HG02885 (cell line): ENCODE measurements around the gene IL1RL1.
A peak's percentile ranks its signal among the peaks of the same experiment; 100 is the strongest.
"Not testable (repeated sequence)": the region's sequence is repeated elsewhere in the genome, so short reads cannot be mapped to it uniquely, and the experiment has no call there.

Experiments
- ATAC-seq: cut with Tn5 transposase; IDR thresholded peaks from one replicate; pipeline ENCODE4 v1.9.1; 2021; ENCODE audit warnings: mild to moderate bottlenecking; ENCODE audit not compliant: unreplicated experiment, poor library complexity

The IL1RL1 gene

DNA sequence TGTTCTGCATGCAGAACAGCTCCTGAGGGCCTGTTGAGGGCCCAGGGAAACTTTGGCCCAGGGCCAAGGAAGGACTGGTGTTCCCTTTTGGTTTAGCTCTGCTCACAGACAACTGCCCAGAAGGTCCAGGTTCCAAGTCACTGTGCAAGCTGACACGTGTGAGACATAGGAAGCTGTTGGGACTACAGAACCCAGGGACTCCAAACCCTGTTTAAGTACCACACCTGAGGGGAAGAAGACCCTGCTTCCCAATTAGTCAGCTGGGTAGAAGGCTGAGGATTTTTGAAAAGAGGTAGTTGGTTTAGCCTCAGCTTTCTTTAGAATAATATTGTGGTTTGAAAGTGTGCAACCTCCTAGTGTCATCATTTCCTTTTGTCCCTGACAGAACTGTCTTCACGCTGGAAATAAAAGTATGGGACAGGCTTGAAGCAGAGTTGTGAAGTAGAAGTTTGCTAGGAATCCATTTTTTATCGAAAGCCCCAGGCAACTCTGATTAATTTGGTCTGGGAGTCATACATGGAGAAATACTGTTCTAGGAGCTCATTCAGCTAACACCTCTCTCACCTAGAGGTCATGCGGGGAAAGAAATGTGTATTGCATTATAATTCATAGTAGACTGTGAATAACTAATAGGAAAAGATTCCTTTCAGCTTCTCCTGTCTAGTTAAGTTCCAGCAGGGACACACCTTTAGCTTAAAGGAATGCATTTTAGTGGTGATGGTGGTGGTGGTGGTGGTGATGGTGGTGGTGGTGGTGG, 19.9 kb upstream of the IL1RL1 start:
- ATAC-seq: no peak

- ATAC-seq: no peak
Measured at GRCh38 chr2:102294802-102295489, 16.4 kb upstream of the IL1RL1 start.

DNA sequence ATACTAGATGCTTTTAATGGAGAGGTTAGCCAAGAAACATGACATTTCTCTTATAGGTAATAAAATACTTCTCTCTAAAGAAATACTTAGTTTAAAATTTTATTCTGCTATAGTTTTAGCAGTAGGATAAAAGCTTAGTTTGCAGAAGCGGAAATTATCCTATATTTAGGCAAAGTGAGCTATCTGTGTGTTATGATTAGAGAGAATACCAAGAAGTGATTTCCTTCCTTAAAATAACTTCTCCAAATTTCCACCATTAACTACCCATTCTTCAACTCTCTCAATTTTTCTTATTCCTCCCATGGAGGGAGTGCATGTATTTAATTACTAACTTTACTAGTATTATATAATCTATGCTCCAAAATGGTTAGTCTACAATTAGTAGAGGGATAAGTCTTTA, 15.8 kb upstream of the IL1RL1 start:
- no peak for ATAC-seq

GRCh38 chr2:102296449-102296848, 14.9 kb upstream of the IL1RL1 start:
- no peak for ATAC-seq

- no peak for ATAC-seq
Measured at GRCh38 chr2:102297891-102298290, 13.5 kb upstream of the IL1RL1 start.

DNA sequence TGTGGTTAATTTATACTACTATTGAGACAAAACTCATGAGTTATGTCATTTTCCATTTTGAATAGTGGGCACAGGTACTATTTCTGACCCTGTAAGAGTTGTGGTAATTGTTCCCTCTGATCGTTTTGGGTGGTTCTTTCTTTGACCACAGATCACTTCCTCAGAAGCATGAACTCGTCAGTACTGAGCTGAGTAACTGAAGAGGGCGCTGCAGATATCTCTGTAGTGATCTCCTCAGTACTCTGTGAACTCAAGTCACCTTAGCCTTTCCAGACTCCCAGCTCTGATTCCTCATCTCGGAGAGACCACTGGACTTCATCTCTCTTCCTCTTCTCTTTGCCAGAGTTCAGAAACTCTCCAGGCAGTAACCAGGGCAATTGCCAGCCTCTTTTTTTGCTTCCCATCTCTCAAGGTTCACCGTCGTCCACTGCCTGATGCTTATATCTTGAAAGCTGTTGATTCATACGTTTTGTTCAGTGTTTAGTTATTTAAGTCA, 9.4 kb upstream of the IL1RL1 start:
- ATAC-seq: peak; percentile 99

GRCh38 chr2:102302458-102302857, 8.9 kb upstream of the IL1RL1 start:
- no peak for ATAC-seq

DNA sequence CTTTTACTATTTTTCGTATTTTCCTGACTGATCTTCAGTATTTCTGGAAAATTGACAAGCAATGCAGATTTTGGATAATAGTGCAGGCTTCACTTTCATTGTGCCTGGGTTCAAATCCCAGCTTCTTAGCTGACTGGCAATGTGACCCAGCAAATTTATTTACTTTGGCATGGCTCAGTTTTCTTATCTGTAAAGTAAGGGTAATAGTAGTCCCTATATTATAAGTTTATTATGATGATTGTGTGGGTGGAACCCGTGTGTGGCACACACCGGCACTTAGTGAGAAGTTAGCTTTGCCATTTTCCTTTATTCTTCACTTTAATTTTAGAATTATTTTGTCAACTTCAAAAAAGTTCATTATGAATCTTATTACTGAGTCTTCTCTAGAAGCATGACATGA, 7.8 kb upstream of the IL1RL1 start:
- ATAC-seq: no peak

DNA sequence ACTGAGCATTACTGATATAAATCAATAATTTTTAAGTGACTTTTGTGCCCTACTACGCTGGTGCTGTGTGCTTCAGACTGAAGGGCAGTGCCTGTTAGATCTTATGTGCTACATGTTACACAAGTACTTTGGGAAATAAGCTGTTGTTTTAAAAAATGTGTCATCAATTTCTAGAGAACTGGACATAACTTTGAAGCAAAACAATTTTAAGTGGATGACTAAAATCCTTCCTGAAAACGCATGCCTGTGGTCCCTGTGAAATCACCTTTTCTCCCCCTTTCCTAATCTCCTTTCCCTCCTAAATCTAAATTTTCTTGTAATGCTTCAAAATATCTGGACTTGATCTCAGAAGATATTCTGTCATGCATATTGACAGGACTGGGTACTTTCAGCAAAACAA, 7.1 kb upstream of the IL1RL1 start:
- no peak for ATAC-seq

DNA sequence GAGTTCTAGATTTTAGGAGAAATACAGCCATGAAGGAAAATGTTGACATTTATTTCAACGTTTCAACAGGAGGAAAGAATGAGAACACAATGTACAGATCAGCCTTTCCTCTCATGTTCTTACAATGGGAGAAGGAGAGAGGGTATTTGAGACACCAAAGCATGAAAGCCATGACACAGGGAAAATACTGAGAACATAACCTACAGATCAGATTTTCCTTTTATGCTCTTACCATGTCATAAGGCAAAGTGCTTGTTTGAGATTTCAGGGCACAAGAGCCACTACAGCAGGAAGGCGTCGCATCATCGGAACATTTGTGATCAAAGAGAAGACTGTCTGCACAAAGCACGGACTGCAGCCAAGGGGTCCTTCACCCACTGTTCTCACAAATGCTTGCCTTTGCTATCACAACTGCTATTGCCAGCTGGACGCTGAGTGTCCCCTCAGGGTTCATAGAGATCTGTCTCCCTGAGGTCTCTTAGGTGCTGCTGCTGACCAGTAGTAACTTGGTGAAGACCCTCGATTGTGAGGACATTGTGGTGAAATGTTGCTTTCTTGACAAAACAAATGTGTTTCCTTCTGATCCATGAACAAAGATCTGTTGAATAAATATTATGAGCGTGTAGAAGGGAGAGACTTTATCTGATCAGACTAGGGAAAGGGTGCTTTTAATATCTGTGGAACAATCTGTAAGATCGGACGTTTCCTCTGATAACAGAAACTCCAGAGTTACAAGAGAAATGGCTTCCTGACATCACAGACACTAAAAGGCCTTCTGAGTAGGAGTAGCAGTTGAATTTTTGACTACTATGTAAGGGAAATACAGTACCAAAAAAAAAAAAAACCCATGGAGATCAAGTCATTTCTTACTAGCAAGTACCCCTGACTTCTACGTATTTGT, 6.4 kb upstream of the IL1RL1 start:
- no peak for ATAC-seq

- no peak for ATAC-seq
Measured at GRCh38 chr2:102306125-102306524, 5.2 kb upstream of the IL1RL1 start.

GRCh38 chr2:102313025-102313424, 1.7 kb downstream of the IL1RL1 start:
- no peak for ATAC-seq

GRCh38 chr2:102313471-102313870, 2.1 kb downstream of the IL1RL1 start:
- no peak for ATAC-seq

DNA sequence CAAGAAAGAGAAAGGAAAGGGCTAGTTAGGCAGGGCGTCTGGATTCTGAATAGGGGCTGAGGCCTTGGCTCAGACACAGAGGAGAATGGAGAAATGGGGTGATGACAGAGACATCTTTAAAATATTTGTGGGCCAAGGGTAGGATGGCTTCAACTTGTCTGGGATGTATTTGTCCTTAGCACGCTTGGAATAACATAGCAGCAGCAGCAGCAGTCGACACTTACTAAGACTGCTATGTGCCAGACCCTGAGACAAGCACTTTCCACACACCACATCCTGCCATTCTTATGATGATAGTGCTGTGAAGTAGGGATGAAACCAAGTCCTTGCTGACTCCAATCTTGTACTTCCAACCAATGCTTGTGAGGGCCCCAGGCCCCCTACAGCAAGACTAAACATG, 2.6 kb downstream of the IL1RL1 start:
- no peak for ATAC-seq

- ATAC-seq: no peak
Measured at GRCh38 chr2:102315921-102316320, 4.6 kb downstream of the IL1RL1 start.

GRCh38 chr2:102317715-102318114, 6.4 kb downstream of the IL1RL1 start:
- no peak for ATAC-seq

DNA sequence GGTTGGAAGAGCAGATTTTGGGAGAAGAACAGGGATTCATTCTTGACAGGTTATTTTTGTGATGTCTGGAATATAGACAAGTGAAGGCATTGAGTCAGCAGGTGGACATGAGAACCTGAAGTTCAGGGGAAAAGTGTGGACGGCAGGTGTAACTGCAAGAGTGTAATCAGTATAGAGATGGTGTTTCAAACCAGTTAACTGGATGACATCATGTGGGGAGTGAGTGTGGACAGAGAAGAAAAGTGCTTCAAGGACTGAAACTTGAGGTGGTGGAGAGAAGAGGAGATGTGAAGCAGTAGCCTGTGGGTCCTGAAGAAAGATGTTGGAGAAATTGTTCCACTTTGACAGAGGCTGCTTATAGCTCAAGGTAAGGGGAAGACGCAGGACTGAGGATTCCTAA, 7.1 kb downstream of the IL1RL1 start:
- ATAC-seq: no peak

DNA sequence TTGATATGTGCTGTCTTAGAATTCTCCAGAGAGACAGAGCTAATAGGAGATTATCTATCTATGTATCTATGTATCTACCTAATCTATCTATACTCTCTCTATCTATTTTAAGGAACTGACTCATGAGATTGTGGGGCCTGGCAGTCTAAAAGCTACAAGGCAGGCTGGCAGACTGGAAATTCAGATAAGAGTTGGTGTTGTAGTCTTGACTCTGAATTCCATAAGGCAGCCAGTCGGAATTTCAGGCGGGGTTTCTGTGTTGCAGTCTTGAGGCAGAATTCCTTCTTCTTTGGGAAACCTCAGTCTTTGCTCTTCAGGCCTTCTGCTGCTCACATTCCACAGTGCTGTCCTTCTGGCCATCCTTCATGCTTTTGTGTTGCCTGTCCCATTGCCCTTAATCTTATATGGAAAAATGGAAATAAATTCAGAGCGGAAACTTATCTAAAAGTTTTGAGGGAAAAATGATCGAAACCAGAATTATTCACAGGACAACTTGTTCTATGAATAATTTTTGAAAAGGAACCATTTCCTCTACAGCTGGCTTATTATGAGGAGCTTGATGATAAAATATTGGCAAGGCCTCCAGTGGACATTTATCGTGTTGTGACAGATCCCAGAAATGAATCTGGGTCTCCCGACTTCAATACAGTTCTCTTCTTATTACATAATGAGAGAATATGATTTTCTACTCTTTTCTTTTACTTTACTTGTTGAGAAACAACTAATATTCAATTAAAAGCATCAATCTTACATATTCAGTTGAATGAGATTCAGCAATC, 10.8 kb downstream of the IL1RL1 start:
- ATAC-seq: no peak

GRCh38 chr2:102324914-102325313, 13.6 kb downstream of the IL1RL1 start:
- not testable (repeated sequence) for ATAC-seq
